ENCODE results near the gene GLS. TPM values are rescaled to one million over a fixed set of nuclear protein-coding genes. Genes with fewer than 3 reads are reported as not detected.

The GLS gene
- total RNA-seq, 2 donors from 2014 or later: 47.2 to 99.3 TPM

GRCh38 chr2:190908532-190908931 lies 27.9 kb downstream of the GLS start:
- no peak for TF ChIP-seq CTCF (conservative IDR thresholded peaks at IDR 0.05)
- Histone ChIP-seq H3K36me3 (ENCODE audit: control insufficient read depth, insufficient read depth, low read length) (peaks cover 68% of the 10 kb centered on the region), H3K4me3 (ENCODE audit: low read length) (no peak overlapping the region), H3K4me1 (ENCODE audit: control insufficient read depth, insufficient read depth, low read length) (no peaks in the 10 kb centered on the region), H3K9ac (ENCODE audit: extremely low read depth, low read length, poor library complexity, severe bottlenecking) (no peak overlapping the region), H3K27ac (ENCODE audit: low read depth, low read length) (no peak overlapping the region), H3K27me3 (ENCODE audit: control insufficient read depth, insufficient read depth, low read length, poor library complexity, severe bottlenecking) (no peaks in the 10 kb centered on the region), H3K9me3 (ENCODE audit: control insufficient read depth, low read length) (no peaks in the 10 kb centered on the region)
- Mint-ChIP-seq H3K4me1 (no peaks in the 10 kb centered on the region), H3K27ac (no peak overlapping the region), H3K4me3 (no peak overlapping the region), H3K36me3 (ENCODE audit: low read depth) (peaks cover 37% of the 10 kb centered on the region), H3K9me3 (no peaks in the 10 kb centered on the region), H3K27me3 (ENCODE audit: insufficient read depth) (no peaks in the 10 kb centered on the region)
- WGBS, 2 experiments (ENCODE audit: insufficient coverage in 1 of 2, insufficient read length in 1 of 2): 93 to 94% methylated on average over 4 to 5 of the region's 5 CpGs
- DNase-seq: no peak

DNA sequence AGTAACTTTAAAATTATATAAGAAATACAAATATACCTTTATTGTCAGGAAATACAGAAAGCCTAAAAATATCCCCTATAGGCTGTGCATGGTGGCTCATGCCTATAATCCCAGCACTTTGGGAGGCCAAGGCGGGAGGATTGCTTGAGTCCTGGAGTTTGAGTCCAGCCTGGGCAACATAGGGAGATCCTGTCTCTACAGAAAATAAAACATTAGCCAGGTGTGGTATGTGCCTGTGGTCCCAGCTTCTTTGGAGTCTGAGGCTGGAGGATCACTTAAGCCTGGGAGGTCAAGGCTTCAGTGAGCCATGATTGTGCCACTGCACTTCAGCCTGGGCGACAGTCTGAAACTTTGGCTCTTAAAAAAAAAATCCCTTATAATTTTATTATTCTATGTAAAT lies 29.1 kb downstream of the GLS start:
- no peak overlapping the region for H3K9ac ChIP-seq (ENCODE audit: extremely low read depth, low read length, poor library complexity, severe bottlenecking)
- no peak for TF ChIP-seq CTCF (conservative IDR thresholded peaks at IDR 0.05)
- H3K4me3 ChIP-seq (ENCODE audit: low read length): no peak overlapping the region
- no peaks in the 10 kb centered on the region for H3K4me1 Mint-ChIP-seq
- DNase-seq: no peak
- no peaks in the 10 kb centered on the region for H3K9me3 ChIP-seq (ENCODE audit: control insufficient read depth, low read length)
- no peaks in the 10 kb centered on the region for H3K27me3 ChIP-seq (ENCODE audit: control insufficient read depth, insufficient read depth, low read length, poor library complexity, severe bottlenecking)
- no peak overlapping the region for H3K27ac ChIP-seq (ENCODE audit: low read depth, low read length)
- H3K4me1 ChIP-seq (ENCODE audit: control insufficient read depth, insufficient read depth, low read length): no peaks in the 10 kb centered on the region
- no peak overlapping the region for H3K27ac Mint-ChIP-seq
- H3K27me3 Mint-ChIP-seq (ENCODE audit: insufficient read depth): no peaks in the 10 kb centered on the region
- peaks cover 40% of the 10 kb centered on the region for H3K36me3 Mint-ChIP-seq (ENCODE audit: low read depth)
- WGBS, 2 experiments (ENCODE audit: insufficient coverage in 1 of 2, insufficient read length in 1 of 2): 94% methylated on average over 1 of the region's 2 CpGs; no CpG with 5 or more reads in 1 of the 2 experiments
- H3K9me3 Mint-ChIP-seq: no peaks in the 10 kb centered on the region
- H3K36me3 ChIP-seq (ENCODE audit: control insufficient read depth, insufficient read depth, low read length): peaks cover 72% of the 10 kb centered on the region
- H3K4me3 Mint-ChIP-seq: no peak overlapping the region

- Mint-ChIP-seq H3K4me3 (no peak overlapping the region), H3K4me1 (no peaks in the 10 kb centered on the region), H3K27ac (no peak overlapping the region), H3K36me3 (ENCODE audit: low read depth) (peaks cover 36% of the 10 kb centered on the region), H3K9me3 (no peaks in the 10 kb centered on the region), H3K27me3 (ENCODE audit: insufficient read depth) (no peaks in the 10 kb centered on the region)
- H3K9me3 ChIP-seq (ENCODE audit: control insufficient read depth, low read length): no peaks in the 10 kb centered on the region
- no peak overlapping the region for H3K27ac ChIP-seq (ENCODE audit: low read depth, low read length)
- no peak overlapping the region for H3K9ac ChIP-seq (ENCODE audit: extremely low read depth, low read length, poor library complexity, severe bottlenecking)
- DNase-seq: no peak
- no peak overlapping the region for H3K4me3 ChIP-seq (ENCODE audit: low read length)
- H3K4me1 ChIP-seq (ENCODE audit: control insufficient read depth, insufficient read depth, low read length): no peaks in the 10 kb centered on the region
- no peak for TF ChIP-seq CTCF (conservative IDR thresholded peaks at IDR 0.05)
- peaks cover 68% of the 10 kb centered on the region for H3K36me3 ChIP-seq (ENCODE audit: control insufficient read depth, insufficient read depth, low read length)
- 0% methylated on average over 1 of the region's 3 CpGs for WGBS, 2 experiments (ENCODE audit: insufficient coverage in 1 of 2, insufficient read length in 1 of 2)
- no peaks in the 10 kb centered on the region for H3K27me3 ChIP-seq (ENCODE audit: control insufficient read depth, insufficient read depth, low read length, poor library complexity, severe bottlenecking)
Observed at GRCh38 chr2:190910341-190911136, 29.9 kb downstream of the GLS start.

Data from endodermal cell (in vitro differentiated cells).